Stomach (tissue), 4 donors: ENCODE measurements around the gene PMFBP1.

Experiments used
- EP300 ChIP-seq: sonication (generic); formaldehyde crosslinking; IDR thresholded peaks from one replicate; pipeline ENCODE4 v1.6.1; 2017; ENCODE audit warnings: antibody characterized with exemption
- TF ChIP-seq, protein P1 (sequence below), 7 experiments: fragments of 450-650 bp in 4 of 7; fragments of 200-600 bp in 3 of 7; sonication (generic) in 3 of 7; IDR thresholded peaks; one replicate each; pipeline ENCODE4 v1.5.1; 2016 to 2019; ENCODE audit warnings: antibody characterized with exemption in 7 of 7, control low read depth in 2 of 7, mild to moderate bottlenecking in 1 of 7

DNA sequence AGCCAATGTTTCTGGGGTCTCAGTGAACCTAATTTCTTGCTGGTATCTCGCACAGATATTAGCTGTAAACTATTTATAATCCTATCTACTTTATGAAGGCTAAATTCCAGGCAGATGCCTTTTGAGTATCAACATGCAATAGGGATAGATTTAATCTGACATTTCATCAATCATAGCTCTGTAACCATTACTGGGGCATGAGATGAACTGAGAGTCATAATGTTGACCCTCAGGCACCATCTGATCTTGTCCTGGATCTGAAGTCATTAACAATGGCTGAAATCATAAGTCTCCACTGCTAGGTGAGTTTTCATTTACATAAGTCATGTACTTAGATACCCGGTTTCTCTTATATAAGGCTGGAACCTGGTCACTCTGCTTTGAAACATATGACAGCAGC is 3.6 kb downstream of the PMFBP1 start:
- TF ChIP-seq, protein P1, sequence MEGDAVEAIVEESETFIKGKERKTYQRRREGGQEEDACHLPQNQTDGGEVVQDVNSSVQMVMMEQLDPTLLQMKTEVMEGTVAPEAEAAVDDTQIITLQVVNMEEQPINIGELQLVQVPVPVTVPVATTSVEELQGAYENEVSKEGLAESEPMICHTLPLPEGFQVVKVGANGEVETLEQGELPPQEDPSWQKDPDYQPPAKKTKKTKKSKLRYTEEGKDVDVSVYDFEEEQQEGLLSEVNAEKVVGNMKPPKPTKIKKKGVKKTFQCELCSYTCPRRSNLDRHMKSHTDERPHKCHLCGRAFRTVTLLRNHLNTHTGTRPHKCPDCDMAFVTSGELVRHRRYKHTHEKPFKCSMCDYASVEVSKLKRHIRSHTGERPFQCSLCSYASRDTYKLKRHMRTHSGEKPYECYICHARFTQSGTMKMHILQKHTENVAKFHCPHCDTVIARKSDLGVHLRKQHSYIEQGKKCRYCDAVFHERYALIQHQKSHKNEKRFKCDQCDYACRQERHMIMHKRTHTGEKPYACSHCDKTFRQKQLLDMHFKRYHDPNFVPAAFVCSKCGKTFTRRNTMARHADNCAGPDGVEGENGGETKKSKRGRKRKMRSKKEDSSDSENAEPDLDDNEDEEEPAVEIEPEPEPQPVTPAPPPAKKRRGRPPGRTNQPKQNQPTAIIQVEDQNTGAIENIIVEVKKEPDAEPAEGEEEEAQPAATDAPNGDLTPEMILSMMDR (IDR thresholded peaks at IDR 0.05), result no peak
- TF ChIP-seq EP300, result no peak
